ENCODE results near the gene LENG8. TPM values are rescaled to one million over a fixed set of nuclear protein-coding genes. Genes with fewer than 3 reads are reported as not detected.

The LENG8 gene
- total RNA-seq, 1 experiment from 2014 or later, result 196 TPM

DNA sequence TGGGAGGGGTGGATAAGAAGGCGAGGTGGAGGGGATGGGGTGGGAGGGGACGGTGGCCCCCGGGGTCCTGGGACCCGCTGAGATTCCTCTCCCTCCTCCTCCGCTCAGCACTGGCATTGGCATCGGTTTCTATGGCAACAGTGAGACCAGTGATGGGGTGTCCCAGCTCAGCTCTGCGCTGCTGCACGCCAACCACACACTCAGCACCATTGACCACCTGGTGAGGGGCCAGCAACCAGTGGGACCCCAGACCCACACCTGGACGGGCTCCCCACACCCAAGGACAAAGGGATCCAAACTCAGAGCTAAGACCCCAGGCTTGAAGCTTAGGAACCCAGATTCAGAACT is 27.9 kb upstream of the LENG8 start:
- peaks cover 0 to 8% of the 10 kb centered on the region in 2 experiments; a peak in 1 of 4 replicates for H3K4me1 ChIP-seq (ENCODE audit: control insufficient read depth in 1 of 2, insufficient read depth in 2 of 2, low read length in 2 of 2)
- no peak overlapping the region for H2AFZ ChIP-seq (ENCODE audit: low read depth, low read length, poor library complexity, severe bottlenecking)
- ChIA-PET POLR2A (interaction anchor here (0.6 to 1.5 kb wide), 2 partner anchors 10 to 49 kb away, joined by 4 read pairs; no protein-coding TSS in a partner anchor), CTCF (interaction anchor here (1.8 kb wide), 1 partner anchor 10 kb away, joined by 4 read pairs; no protein-coding TSS in a partner anchor), RAD21 (ENCODE audit: low non-redundant PET in 1 of 2, low total read pairs in 2 of 2, uncharacterized antibody in 2 of 2, unreplicated experiment in 2 of 2) (interaction anchor here in 1 of 2 experiments (0.6 kb wide), 1 partner anchor 22 kb away, joined by 3 read pairs; no protein-coding TSS in a partner anchor)
- no peaks in the 10 kb centered on the region for H4K20me1 ChIP-seq (ENCODE audit: insufficient read depth)
- BruUV-seq (replicated peaks), result no TSS peak
- no peaks in the 10 kb centered on the region for H3K79me2 ChIP-seq (ENCODE audit: insufficient read depth, low read length)
- no peaks in the 10 kb centered on the region for H3K27me3 ChIP-seq (ENCODE audit: insufficient read depth, low read length)
- ATAC-seq, result no peak
- H3K27ac ChIP-seq (ENCODE audit: low read depth, low read length), result no peak overlapping the region
- no peak overlapping the region for H3K9ac ChIP-seq (ENCODE audit: low read length)
- H3K9me2 ChIP-seq (ENCODE audit: insufficient read depth), result no peaks in the 10 kb centered on the region
- H3K36me3 ChIP-seq (ENCODE audit: control insufficient read depth in 1 of 2, insufficient read depth in 2 of 2, low read length in 2 of 2), result no peaks in the 10 kb centered on the region
- no peak overlapping the region for H3K4me2 ChIP-seq (ENCODE audit: low read length)
- TF ChIP-seq, protein P1, sequence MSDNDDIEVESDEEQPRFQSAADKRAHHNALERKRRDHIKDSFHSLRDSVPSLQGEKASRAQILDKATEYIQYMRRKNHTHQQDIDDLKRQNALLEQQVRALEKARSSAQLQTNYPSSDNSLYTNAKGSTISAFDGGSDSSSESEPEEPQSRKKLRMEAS (IDR thresholded peaks at IDR 0.05), result no peak
- TF ChIP-seq, protein P2, sequence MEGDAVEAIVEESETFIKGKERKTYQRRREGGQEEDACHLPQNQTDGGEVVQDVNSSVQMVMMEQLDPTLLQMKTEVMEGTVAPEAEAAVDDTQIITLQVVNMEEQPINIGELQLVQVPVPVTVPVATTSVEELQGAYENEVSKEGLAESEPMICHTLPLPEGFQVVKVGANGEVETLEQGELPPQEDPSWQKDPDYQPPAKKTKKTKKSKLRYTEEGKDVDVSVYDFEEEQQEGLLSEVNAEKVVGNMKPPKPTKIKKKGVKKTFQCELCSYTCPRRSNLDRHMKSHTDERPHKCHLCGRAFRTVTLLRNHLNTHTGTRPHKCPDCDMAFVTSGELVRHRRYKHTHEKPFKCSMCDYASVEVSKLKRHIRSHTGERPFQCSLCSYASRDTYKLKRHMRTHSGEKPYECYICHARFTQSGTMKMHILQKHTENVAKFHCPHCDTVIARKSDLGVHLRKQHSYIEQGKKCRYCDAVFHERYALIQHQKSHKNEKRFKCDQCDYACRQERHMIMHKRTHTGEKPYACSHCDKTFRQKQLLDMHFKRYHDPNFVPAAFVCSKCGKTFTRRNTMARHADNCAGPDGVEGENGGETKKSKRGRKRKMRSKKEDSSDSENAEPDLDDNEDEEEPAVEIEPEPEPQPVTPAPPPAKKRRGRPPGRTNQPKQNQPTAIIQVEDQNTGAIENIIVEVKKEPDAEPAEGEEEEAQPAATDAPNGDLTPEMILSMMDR (IDR thresholded peaks at IDR 0.05 in 2 of 3, conservative IDR thresholded peaks at IDR 0.05 in 1 of 3; ENCODE audit: borderline replicate concordance in 1 of 3, insufficient read depth in 1 of 3, low read depth in 2 of 3, low read length in 2 of 3), result no peak
- TF ChIP-seq ZNF274 (IDR thresholded peaks at IDR 0.05; ENCODE audit: low read depth, low read length) (no peak), YY1 (IDR thresholded peaks at IDR 0.05; ENCODE audit: extremely low read depth, insufficient replicate concordance, low read depth, low read length) (no peak), RAD21 (IDR thresholded peaks at IDR 0.05; ENCODE audit: low read depth) (no peak), EZH2phosphoT487 (IDR thresholded peaks at IDR 0.05; ENCODE audit: borderline replicate concordance) (no peak), EZH2 (IDR thresholded peaks at IDR 0.05) (no peak), CEBPB (IDR thresholded peaks at IDR 0.05; ENCODE audit: low read depth) (no peak), SIN3A (IDR thresholded peaks at IDR 0.05; ENCODE audit: low read depth) (no peak), SP1 (IDR thresholded peaks at IDR 0.05; ENCODE audit: low read depth) (no peak), JUND (IDR thresholded peaks at IDR 0.05) (no peak), ZFX (IDR thresholded peaks at IDR 0.05) (no peak)
- TF ChIP-seq, protein P3, sequence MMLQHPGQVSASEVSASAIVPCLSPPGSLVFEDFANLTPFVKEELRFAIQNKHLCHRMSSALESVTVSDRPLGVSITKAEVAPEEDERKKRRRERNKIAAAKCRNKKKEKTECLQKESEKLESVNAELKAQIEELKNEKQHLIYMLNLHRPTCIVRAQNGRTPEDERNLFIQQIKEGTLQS (IDR thresholded peaks at IDR 0.05), result no peak
- TF ChIP-seq, protein P4, sequence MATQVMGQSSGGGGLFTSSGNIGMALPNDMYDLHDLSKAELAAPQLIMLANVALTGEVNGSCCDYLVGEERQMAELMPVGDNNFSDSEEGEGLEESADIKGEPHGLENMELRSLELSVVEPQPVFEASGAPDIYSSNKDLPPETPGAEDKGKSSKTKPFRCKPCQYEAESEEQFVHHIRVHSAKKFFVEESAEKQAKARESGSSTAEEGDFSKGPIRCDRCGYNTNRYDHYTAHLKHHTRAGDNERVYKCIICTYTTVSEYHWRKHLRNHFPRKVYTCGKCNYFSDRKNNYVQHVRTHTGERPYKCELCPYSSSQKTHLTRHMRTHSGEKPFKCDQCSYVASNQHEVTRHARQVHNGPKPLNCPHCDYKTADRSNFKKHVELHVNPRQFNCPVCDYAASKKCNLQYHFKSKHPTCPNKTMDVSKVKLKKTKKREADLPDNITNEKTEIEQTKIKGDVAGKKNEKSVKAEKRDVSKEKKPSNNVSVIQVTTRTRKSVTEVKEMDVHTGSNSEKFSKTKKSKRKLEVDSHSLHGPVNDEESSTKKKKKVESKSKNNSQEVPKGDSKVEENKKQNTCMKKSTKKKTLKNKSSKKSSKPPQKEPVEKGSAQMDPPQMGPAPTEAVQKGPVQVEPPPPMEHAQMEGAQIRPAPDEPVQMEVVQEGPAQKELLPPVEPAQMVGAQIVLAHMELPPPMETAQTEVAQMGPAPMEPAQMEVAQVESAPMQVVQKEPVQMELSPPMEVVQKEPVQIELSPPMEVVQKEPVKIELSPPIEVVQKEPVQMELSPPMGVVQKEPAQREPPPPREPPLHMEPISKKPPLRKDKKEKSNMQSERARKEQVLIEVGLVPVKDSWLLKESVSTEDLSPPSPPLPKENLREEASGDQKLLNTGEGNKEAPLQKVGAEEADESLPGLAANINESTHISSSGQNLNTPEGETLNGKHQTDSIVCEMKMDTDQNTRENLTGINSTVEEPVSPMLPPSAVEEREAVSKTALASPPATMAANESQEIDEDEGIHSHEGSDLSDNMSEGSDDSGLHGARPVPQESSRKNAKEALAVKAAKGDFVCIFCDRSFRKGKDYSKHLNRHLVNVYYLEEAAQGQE (IDR thresholded peaks at IDR 0.05; ENCODE audit: low read depth), result no peak
- H3K9me3 ChIP-seq (ENCODE audit: control insufficient read depth in 1 of 2, insufficient read depth in 1 of 2, low read depth in 1 of 2, low read length in 2 of 2), result no peaks in the 10 kb centered on the region
- DNase-seq (ENCODE audit: low read depth, low spot score), result no peak
- intact Hi-C loops (cut with micrococcal nuclease), result no loop called here
- H3K4me3 ChIP-seq (replicated peaks in 1 of 2; ENCODE audit: low read depth in 1 of 2, low read length in 2 of 2), result no peak overlapping the region

Measured in HCT116 (cell line).